K562 (cell line): ENCODE measurements around the gene RPS2. TPM values are rescaled to one million over a fixed set of nuclear protein-coding genes. Genes with fewer than 3 reads are reported as not detected.

Experiments used
- GATA2 ChIP-seq: sonication (generic); formaldehyde crosslinking; IDR thresholded peaks from 2 replicates; pipeline ENCODE4 v1.4.0; 2020; ENCODE audit warnings: mild to moderate bottlenecking, missing genetic modification reagents
- PKNOX1 ChIP-seq: fragments of 450-650 bp; IDR thresholded peaks from 2 replicates; pipeline ENCODE4 v1.6.1; 2016
- POLR2A ChIP-seq: fragments of 450-650 bp; conservative IDR thresholded peaks from 2 replicates; pipeline ENCODE4 v1.6.1; 2016
- SIN3A ChIP-seq, 2 experiments: fragments of 150-350 bp in 1 of 2; IDR thresholded peaks; 2 replicates each; pipeline ENCODE4 v1.6.1; 2011 to 2016; ENCODE audit warnings: borderline replicate concordance in 2 of 2, low read depth in 2 of 2, low read length in 2 of 2, mild to moderate bottlenecking in 2 of 2, moderate library complexity in 2 of 2; ENCODE audit not compliant: control insufficient read depth in 1 of 2
- YY1 ChIP-seq, 3 experiments: IDR thresholded peaks; 2 replicates each; pipeline ENCODE4 v1.6.1; 2011; ENCODE audit warnings: low read length in 2 of 3, mild to moderate bottlenecking in 2 of 3, moderate library complexity in 2 of 3, borderline replicate concordance in 1 of 3, control low read depth in 1 of 3, low read depth in 1 of 3; ENCODE audit not compliant: insufficient read depth in 3 of 3, insufficient replicate concordance in 2 of 3, control insufficient read depth in 1 of 3, insufficient read length in 1 of 3; ENCODE audit errors: extremely low read depth in 1 of 3
- ZFP1 ChIP-seq: fragments of 450-650 bp; formaldehyde crosslinking; IDR thresholded peaks from 2 replicates; pipeline ENCODE4 v1.4.0; 2020; ENCODE audit warnings: mild to moderate bottlenecking, mixed read lengths
- polyA plus RNA-seq, 8 experiments: library from polyadenylated mRNA; depleted of rRNA in 4 of 8; stranded (reverse) in 5 of 8; unstranded in 3 of 8; fragments of >200 nt; fragmentation: Nextera tagmentation in 2 of 8; fragmentation: Illumina TruSeq in 1 of 8; extraction: Ambion mirVana in 2 of 8; extraction: Trizol in 1 of 8; gene quantifications; 2 replicates each; pipeline versions ENCODE4 v1.2.1 to v1.2.3, GENCODE V29; 2011 to 2014; ENCODE audit warnings: inconsistent platforms in 1 of 8, missing spikeins in 1 of 8
- total RNA-seq, 7 experiments: library from RNA; depleted of rRNA in 6 of 7; stranded (reverse); fragments of >200 nt in 6 of 7; fragmentation: Illumina TruSeq in 2 of 7; extraction: Trizol in 2 of 7; gene quantifications; 2 replicates each; pipeline versions ENCODE4 v1.2.1 to v1.2.3, GENCODE V29; 2011 to 2021; ENCODE audit warnings: low replicate concordance in 1 of 7
- TF ChIP-seq, protein P1 (sequence below): fragments of 450-650 bp; IDR thresholded peaks from 2 replicates; pipeline ENCODE4 v1.7.0; 2016; ENCODE audit warnings: borderline replicate concordance
- TF ChIP-seq, protein P2 (sequence below): sonication (generic); formaldehyde crosslinking; IDR thresholded peaks from 2 replicates; pipeline ENCODE4 v1.8.0; 2022; ENCODE audit warnings: mild to moderate bottlenecking, missing genetic modification reagents
- TF ChIP-seq, protein P3 (sequence below), 2 experiments: fragments of 450-650 bp; IDR thresholded peaks; 2 replicates each; pipeline ENCODE4 v1.6.1; 2016

RPS2 gene
- total and polyA plus RNA-seq, 9 of the 15 experiments (the other 6 are each of a cell fraction or from before 2014, with no cell fraction given): 834 to 4,794 (median 3,793) TPM

- TF ChIP-seq, protein P1, sequence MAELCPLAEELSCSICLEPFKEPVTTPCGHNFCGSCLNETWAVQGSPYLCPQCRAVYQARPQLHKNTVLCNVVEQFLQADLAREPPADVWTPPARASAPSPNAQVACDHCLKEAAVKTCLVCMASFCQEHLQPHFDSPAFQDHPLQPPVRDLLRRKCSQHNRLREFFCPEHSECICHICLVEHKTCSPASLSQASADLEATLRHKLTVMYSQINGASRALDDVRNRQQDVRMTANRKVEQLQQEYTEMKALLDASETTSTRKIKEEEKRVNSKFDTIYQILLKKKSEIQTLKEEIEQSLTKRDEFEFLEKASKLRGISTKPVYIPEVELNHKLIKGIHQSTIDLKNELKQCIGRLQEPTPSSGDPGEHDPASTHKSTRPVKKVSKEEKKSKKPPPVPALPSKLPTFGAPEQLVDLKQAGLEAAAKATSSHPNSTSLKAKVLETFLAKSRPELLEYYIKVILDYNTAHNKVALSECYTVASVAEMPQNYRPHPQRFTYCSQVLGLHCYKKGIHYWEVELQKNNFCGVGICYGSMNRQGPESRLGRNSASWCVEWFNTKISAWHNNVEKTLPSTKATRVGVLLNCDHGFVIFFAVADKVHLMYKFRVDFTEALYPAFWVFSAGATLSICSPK: 0 out of 2 replicates have a peak, but pooled peaks have one; percentile 38
- TF ChIP-seq GATA2 (no peak), ZFP1 (CRISPR knock-in tag) (no peak), YY1 (IDR thresholded peaks at IDR 0.05; ENCODE audit: borderline replicate concordance in 1 of 3, control insufficient read depth in 1 of 3, extremely low read depth in 1 of 3, insufficient read depth in 3 of 3, insufficient read length in 1 of 3, insufficient replicate concordance in 2 of 3, low read depth in 1 of 3, low read length in 2 of 3) (peak in 1 of 3 experiments; percentile 27), PKNOX1 (peak; percentile 43; the same call in 1 of the 2 replicates), SIN3A (IDR thresholded peaks at IDR 0.05; ENCODE audit: borderline replicate concordance in 2 of 2, control insufficient read depth in 1 of 2, low read depth in 2 of 2, low read length in 2 of 2) (0 out of 4 replicates have a peak, but pooled peaks of 1 of the 2 experiments have one; percentile 69), POLR2A (peak; percentile 80)
- TF ChIP-seq, protein P2, sequence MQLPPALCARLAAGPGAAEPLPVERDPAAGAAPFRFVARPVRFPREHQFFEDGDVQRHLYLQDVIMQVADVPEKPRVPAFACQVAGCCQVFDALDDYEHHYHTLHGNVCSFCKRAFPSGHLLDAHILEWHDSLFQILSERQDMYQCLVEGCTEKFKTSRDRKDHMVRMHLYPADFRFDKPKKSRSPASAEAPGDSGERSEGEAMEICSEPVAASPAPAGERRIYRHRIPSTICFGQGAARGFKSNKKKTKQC (CRISPR knock-in tag): peak; percentile 69; the same call in 1 of the 2 replicates
- TF ChIP-seq, protein P3, sequence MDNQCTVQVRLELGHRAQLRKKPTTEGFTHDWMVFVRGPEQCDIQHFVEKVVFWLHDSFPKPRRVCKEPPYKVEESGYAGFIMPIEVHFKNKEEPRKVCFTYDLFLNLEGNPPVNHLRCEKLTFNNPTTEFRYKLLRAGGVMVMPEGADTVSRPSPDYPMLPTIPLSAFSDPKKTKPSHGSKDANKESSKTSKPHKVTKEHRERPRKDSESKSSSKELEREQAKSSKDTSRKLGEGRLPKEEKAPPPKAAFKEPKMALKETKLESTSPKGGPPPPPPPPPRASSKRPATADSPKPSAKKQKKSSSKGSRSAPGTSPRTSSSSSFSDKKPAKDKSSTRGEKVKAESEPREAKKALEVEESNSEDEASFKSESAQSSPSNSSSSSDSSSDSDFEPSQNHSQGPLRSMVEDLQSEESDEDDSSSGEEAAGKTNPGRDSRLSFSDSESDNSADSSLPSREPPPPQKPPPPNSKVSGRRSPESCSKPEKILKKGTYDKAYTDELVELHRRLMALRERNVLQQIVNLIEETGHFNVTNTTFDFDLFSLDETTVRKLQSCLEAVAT (IDR thresholded peaks at IDR 0.05): peak in 1 of 2 experiments; percentile 18; a peak in 2 of 4 replicates
Measured at GRCh38 chr16:1942810-1943726, 21.6 kb downstream of the RPS2 start, which contains the start of gene MSRB1 (continued).
